Mesenchymal stem cell (in vitro differentiated cells and primary cell): ENCODE measurements around the gene SLC16A6.
"Not testable (repeated sequence)": the region's sequence is repeated elsewhere in the genome, so short reads cannot be mapped to it uniquely, and the experiment has no call there.

Experiments used
- DNase-seq: peaks from one replicate; pipeline ENCODE4 v3.0.0-alpha.2; 2013
- H2AFZ ChIP-seq: one replicate; pipeline ENCODE4 v1.6.1; 2013; ENCODE audit warnings: low read depth, mild to moderate bottlenecking, control low read depth, inconsistent platforms, low read length, moderate library complexity
- H2AK5ac ChIP-seq: 2 replicates; pipeline ENCODE4 v1.6.1; 2013; ENCODE audit warnings: low read length, moderate library complexity, mild to moderate bottlenecking, inconsistent platforms; ENCODE audit not compliant: severe bottlenecking
- H2BK120ac ChIP-seq: one replicate; pipeline ENCODE4 v1.6.1; 2013; ENCODE audit warnings: low read depth, mild to moderate bottlenecking, inconsistent platforms, low read length, moderate library complexity
- H2BK12ac ChIP-seq, 2 experiments: one replicate each; pipeline ENCODE4 v1.6.1; 2013; ENCODE audit warnings: inconsistent platforms in 2 of 2, low read length in 2 of 2, mild to moderate bottlenecking in 2 of 2, moderate library complexity in 2 of 2, control low read depth in 1 of 2
- H2BK15ac ChIP-seq: one replicate; pipeline ENCODE4 v1.6.1; 2013; ENCODE audit warnings: mild to moderate bottlenecking, low read depth, inconsistent platforms; ENCODE audit not compliant: poor library complexity, severe bottlenecking
- H2BK5ac ChIP-seq: 2 replicates; pipeline ENCODE4 v1.6.1; 2013; ENCODE audit warnings: low read depth, mild to moderate bottlenecking, low read length, control low read depth, inconsistent platforms; ENCODE audit not compliant: poor library complexity, severe bottlenecking
- H3K14ac ChIP-seq, 2 experiments: one replicate each; pipeline ENCODE4 v1.6.1; 2013; ENCODE audit warnings: inconsistent platforms in 2 of 2, low read length in 2 of 2, control low read depth in 1 of 2, mild to moderate bottlenecking in 1 of 2, moderate library complexity in 1 of 2
- H3K18ac ChIP-seq, 2 experiments: one replicate each; pipeline ENCODE4 v1.6.1; 2013; ENCODE audit warnings: inconsistent platforms in 2 of 2, low read length in 2 of 2, control low read depth in 1 of 2, low read depth in 1 of 2, mild to moderate bottlenecking in 1 of 2
- H3K23ac ChIP-seq, 2 experiments: one replicate each; pipeline ENCODE4 v1.6.1; 2013; ENCODE audit warnings: inconsistent platforms in 2 of 2, low read length in 2 of 2, mild to moderate bottlenecking in 2 of 2, moderate library complexity in 2 of 2, control low read depth in 1 of 2
- H3K27ac ChIP-seq: 2 replicates; pipeline ENCODE4 v1.5.1; 2013; ENCODE audit warnings: mild to moderate bottlenecking, moderate library complexity, low read length, control low read depth, inconsistent platforms; ENCODE audit not compliant: poor library complexity, severe bottlenecking
- H3K27me3 ChIP-seq, 2 experiments: 2 replicates each; pipeline versions ENCODE4 v1.6.1 to v1.7.0; 2013; ENCODE audit warnings: low read length in 2 of 2, mild to moderate bottlenecking in 2 of 2, moderate library complexity in 2 of 2, control low read depth in 1 of 2, inconsistent platforms in 1 of 2; ENCODE audit not compliant: control insufficient read depth in 1 of 2, insufficient read depth in 1 of 2
- H3K36me3 ChIP-seq, 2 experiments: 2 replicates each; pipeline versions ENCODE4 v1.6.1 to v1.7.0; 2013; ENCODE audit warnings: low read length in 2 of 2, control low read depth in 1 of 2, inconsistent platforms in 1 of 2, low read depth in 1 of 2, mild to moderate bottlenecking in 1 of 2; ENCODE audit not compliant: insufficient read depth in 2 of 2, control insufficient read depth in 1 of 2
- H3K4ac ChIP-seq, 2 experiments: one replicate each; pipeline ENCODE4 v1.6.1; 2013; ENCODE audit warnings: inconsistent platforms in 2 of 2, low read length in 2 of 2, mild to moderate bottlenecking in 2 of 2, moderate library complexity in 2 of 2, control low read depth in 1 of 2, low read depth in 1 of 2
- H3K4me1 ChIP-seq: 2 replicates; pipeline ENCODE4 v1.6.1; 2013; ENCODE audit warnings: low read depth, low read length, control low read depth; ENCODE audit not compliant: control insufficient read depth, insufficient read depth
- H3K4me2 ChIP-seq: 2 replicates; pipeline ENCODE4 v1.6.1; 2013; ENCODE audit warnings: low read length, mild to moderate bottlenecking, inconsistent platforms; ENCODE audit not compliant: poor library complexity, severe bottlenecking
- H3K4me3 ChIP-seq, 2 experiments: 2 replicates each; pipeline versions ENCODE4 v1.5.1 to v1.7.0; 2013; ENCODE audit warnings: low read length in 2 of 2, mild to moderate bottlenecking in 2 of 2, control low read depth in 1 of 2, low read depth in 1 of 2; ENCODE audit not compliant: insufficient read depth in 1 of 2
- H3K79me1 ChIP-seq: replicated peaks from 2 replicates; pipeline ENCODE4 v1.6.1; 2013; ENCODE audit warnings: mild to moderate bottlenecking, control low read depth, low read length, inconsistent platforms; ENCODE audit not compliant: poor library complexity, severe bottlenecking
- H3K9ac ChIP-seq: 2 replicates; pipeline ENCODE4 v1.7.0; 2013; ENCODE audit warnings: mild to moderate bottlenecking, low read length, moderate library complexity
- H3K9me3 ChIP-seq: 2 replicates; pipeline ENCODE4 v1.7.0; 2013; ENCODE audit warnings: mild to moderate bottlenecking, low read length; ENCODE audit not compliant: control insufficient read depth
- H4K8ac ChIP-seq: one replicate; pipeline ENCODE4 v1.6.1; 2013; ENCODE audit warnings: inconsistent platforms, mild to moderate bottlenecking, low read length, moderate library complexity
- H4K91ac ChIP-seq: one replicate; pipeline ENCODE4 v1.6.1; 2013; ENCODE audit warnings: mild to moderate bottlenecking, low read length, inconsistent platforms
- whole genome bisulfite sequencing: methylation state at CpG from one replicate; pipeline ENCODE4 v1.1.7; 2013; ENCODE audit warnings: mixed read lengths; 5-methylcytosine and 5-hydroxymethylcytosine counted together

SLC16A6 gene

GRCh38 chr17:68260051-68260762 is 30.7 kb downstream of the SLC16A6 start:
- H4K8ac ChIP-seq: no peak overlapping the region
- H3K27me3 ChIP-seq: no peaks in the 10 kb centered on the region
- H3K36me3 ChIP-seq: peaks cover 4 to 22% of the 10 kb centered on the region in 2 experiments
- 92% methylated on average over 7 of the region's 9 CpGs for WGBS
- no peak overlapping the region for H2BK120ac ChIP-seq
- no peak overlapping the region for H3K4me2 ChIP-seq
- no peak overlapping the region for H2BK5ac ChIP-seq
- no peak overlapping the region for H2BK12ac ChIP-seq
- H3K4ac ChIP-seq: no peak overlapping the region
- no peak overlapping the region for H2AK5ac ChIP-seq
- no peak overlapping the region for H3K18ac ChIP-seq
- H3K14ac ChIP-seq: no peak overlapping the region
- DNase-seq: peak; percentile 19
- H2AFZ ChIP-seq: no peak overlapping the region
- no peak overlapping the region for H3K27ac ChIP-seq
- no peak overlapping the region for H3K9ac ChIP-seq
- no peaks in the 10 kb centered on the region for H3K9me3 ChIP-seq
- no peak overlapping the region for H4K91ac ChIP-seq
- no peak overlapping the region for H3K4me3 ChIP-seq
- peaks cover 2% of the 10 kb centered on the region for H3K79me1 ChIP-seq
- no peak overlapping the region for H3K23ac ChIP-seq
- no peak overlapping the region for H2BK15ac ChIP-seq
- H3K4me1 ChIP-seq: peaks cover 2% of the 10 kb centered on the region

GRCh38 chr17:68259648-68259951 is 31.3 kb downstream of the SLC16A6 start:
- DNase-seq, H3K4me1 ChIP-seq, H2BK15ac ChIP-seq, H3K18ac ChIP-seq, H4K8ac ChIP-seq, H3K27me3 ChIP-seq, H3K79me1 ChIP-seq, H3K14ac ChIP-seq, H3K9me3 ChIP-seq, H3K4me2 ChIP-seq, H4K91ac ChIP-seq, H2AK5ac ChIP-seq, H2BK5ac ChIP-seq, H3K4me3 ChIP-seq, H3K4ac ChIP-seq, H3K9ac ChIP-seq, H2AFZ ChIP-seq, H2BK120ac ChIP-seq, H3K27ac ChIP-seq, H2BK12ac ChIP-seq, H3K23ac ChIP-seq: not testable (repeated sequence)
- 88% methylated on average over 2 of the region's 3 CpGs for WGBS
- peaks cover 10 to 28% of the 10 kb centered on the region in 2 experiments for H3K36me3 ChIP-seq

GRCh38 chr17:68258890-68259647 is 31.9 kb downstream of the SLC16A6 start:
- not testable (repeated sequence) for H2AFZ ChIP-seq, H2BK5ac ChIP-seq, H4K91ac ChIP-seq, H3K23ac ChIP-seq, H4K8ac ChIP-seq, H3K4me1 ChIP-seq, H2BK12ac ChIP-seq, H3K4me3 ChIP-seq, H3K14ac ChIP-seq, H3K9me3 ChIP-seq, H2BK120ac ChIP-seq, H3K18ac ChIP-seq, H2BK15ac ChIP-seq, H3K79me1 ChIP-seq, H2AK5ac ChIP-seq, H3K27me3 ChIP-seq
- peak overlapping the region; percentile 29 for H3K4me2 ChIP-seq
- H3K4ac ChIP-seq: peak overlapping the region in 1 of 2 experiments; percentile 37
- peak; percentile 66 for DNase-seq
- H3K9ac ChIP-seq: peak overlapping the region; percentile 74
- 13% methylated on average over 8 of the region's 44 CpGs for WGBS
- peak overlapping the region; percentile 17 for H3K27ac ChIP-seq
- peaks cover 10 to 34% of the 10 kb centered on the region in 2 experiments for H3K36me3 ChIP-seq

- Histone ChIP-seq H4K8ac (no peak overlapping the region), H2BK12ac (no peak overlapping the region), H2BK120ac (no peak overlapping the region), H4K91ac (no peak overlapping the region), H3K18ac (no peak overlapping the region), H3K9ac (peak overlapping the region; percentile 74), H3K4ac (no peak overlapping the region), H3K27ac (no peak overlapping the region), H3K9me3 (no peaks in the 10 kb centered on the region), H3K36me3 (peaks cover 14 to 45% of the 10 kb centered on the region in 2 experiments), H3K27me3 (no peaks in the 10 kb centered on the region), H3K14ac (no peak overlapping the region), H2AFZ (no peak overlapping the region), H3K4me2 (no peak overlapping the region), H3K4me1 (no peaks in the 10 kb centered on the region), H3K4me3 (no peak overlapping the region), H2BK5ac (no peak overlapping the region), H2AK5ac (no peak overlapping the region), H3K23ac (no peak overlapping the region), H3K79me1 (peaks cover 1% of the 10 kb centered on the region), H2BK15ac (no peak overlapping the region)
- no peak for DNase-seq
Observed at GRCh38 chr17:68257934-68258333, 33.0 kb downstream of the SLC16A6 start.
